H9 (cell line): ENCODE measurements around the gene BCAS2. TPM values are rescaled to one million over a fixed set of nuclear protein-coding genes. Genes with fewer than 3 reads are reported as not detected.

Source experiments
- DNase-seq: peaks from one replicate; pipeline ENCODE4 v3.0.0-alpha.2; 2017
- H2AFZ ChIP-seq: one replicate; pipeline ENCODE4 v1.6.1; 2013; ENCODE audit warnings: mild to moderate bottlenecking, low read length, control low read depth, moderate library complexity
- H2AK5ac ChIP-seq: 2 replicates; pipeline ENCODE4 v1.6.1; 2013; ENCODE audit warnings: low read length, control low read depth, mixed read lengths; ENCODE audit not compliant: insufficient read length
- H2BK120ac ChIP-seq: one replicate; pipeline ENCODE4 v1.6.1; 2013; ENCODE audit warnings: low read depth, mild to moderate bottlenecking, low read length, control low read depth, inconsistent platforms; ENCODE audit not compliant: poor library complexity, severe bottlenecking
- H2BK12ac ChIP-seq: 2 replicates; pipeline ENCODE4 v1.6.1; 2013; ENCODE audit warnings: low read length, control low read depth, mixed read lengths, low read depth; ENCODE audit not compliant: insufficient read length
- H2BK15ac ChIP-seq: 2 replicates; pipeline ENCODE4 v1.6.1; 2013; ENCODE audit warnings: low read depth, low read length, control low read depth
- H2BK20ac ChIP-seq: one replicate; pipeline ENCODE4 v1.6.1; 2013; ENCODE audit warnings: low read depth, mild to moderate bottlenecking, low read length, control low read depth, inconsistent platforms; ENCODE audit not compliant: poor library complexity, severe bottlenecking
- H2BK5ac ChIP-seq: 2 replicates; pipeline ENCODE4 v1.6.1; 2013; ENCODE audit warnings: low read length, control low read depth, mixed read lengths; ENCODE audit not compliant: insufficient read length
- H3K14ac ChIP-seq: 2 replicates; pipeline ENCODE4 v1.6.1; 2013; ENCODE audit warnings: low read length, control low read depth; ENCODE audit not compliant: insufficient read depth
- H3K18ac ChIP-seq: 2 replicates; pipeline ENCODE4 v1.6.1; 2013; ENCODE audit warnings: low read depth, mild to moderate bottlenecking, mixed read lengths, low read length, control low read depth; ENCODE audit not compliant: insufficient read length
- H3K23ac ChIP-seq: 2 replicates; pipeline ENCODE4 v1.6.1; 2013; ENCODE audit warnings: low read length, control low read depth, mixed read lengths, low read depth; ENCODE audit not compliant: insufficient read length
- H3K23me2 ChIP-seq: 2 replicates; pipeline ENCODE4 v1.6.1; 2013; ENCODE audit warnings: low read depth, mild to moderate bottlenecking, mixed read lengths, low read length, control low read depth; ENCODE audit not compliant: insufficient read length, poor library complexity, severe bottlenecking
- H3K27ac ChIP-seq: 2 replicates; pipeline ENCODE4 v1.5.1; 2013; ENCODE audit warnings: low read length, control low read depth, mixed read lengths, low read depth; ENCODE audit not compliant: insufficient read length
- H3K27me3 ChIP-seq: 2 replicates; pipeline ENCODE4 v1.6.1; 2013; ENCODE audit warnings: low read length, control low read depth, inconsistent platforms; ENCODE audit not compliant: insufficient read depth
- H3K4ac ChIP-seq: 2 replicates; pipeline ENCODE4 v1.6.1; 2013; ENCODE audit warnings: low read depth, mild to moderate bottlenecking, control low read depth, inconsistent platforms, low read length, moderate library complexity
- H3K4me1 ChIP-seq: 2 replicates; pipeline ENCODE4 v1.6.1; 2013; ENCODE audit warnings: low read length, control low read depth, inconsistent platforms; ENCODE audit not compliant: insufficient read depth
- H3K4me2 ChIP-seq: 2 replicates; pipeline ENCODE4 v1.6.1; 2013; ENCODE audit warnings: low read length, control low read depth, mixed read lengths; ENCODE audit not compliant: insufficient read length, insufficient read depth
- H3K56ac ChIP-seq: 2 replicates; pipeline ENCODE4 v1.6.1; 2013; ENCODE audit warnings: low read depth, mild to moderate bottlenecking, mixed read lengths, low read length, control low read depth; ENCODE audit not compliant: insufficient read length
- H3K79me1 ChIP-seq: 2 replicates; pipeline ENCODE4 v1.6.1; 2013; ENCODE audit warnings: low read depth, mild to moderate bottlenecking, moderate library complexity, low read length, control low read depth, inconsistent platforms; ENCODE audit not compliant: insufficient read depth, poor library complexity, severe bottlenecking
- H3K79me2 ChIP-seq: 2 replicates; pipeline ENCODE4 v1.6.1; 2013; ENCODE audit warnings: low read length, control low read depth, inconsistent platforms; ENCODE audit not compliant: insufficient read depth
- H3K9ac ChIP-seq: 2 replicates; pipeline ENCODE4 v1.6.1; 2013; ENCODE audit warnings: low read length, control low read depth, mixed read lengths; ENCODE audit not compliant: insufficient read length; ENCODE audit errors: extremely low read depth
- H3K9me3 ChIP-seq: one replicate; pipeline ENCODE4 v1.6.1; 2013; ENCODE audit warnings: low read depth, low read length, inconsistent platforms; ENCODE audit not compliant: control insufficient read depth
- H3T11ph ChIP-seq: one replicate; pipeline ENCODE4 v1.6.1; 2013; ENCODE audit warnings: mild to moderate bottlenecking, low read length, control low read depth, inconsistent platforms
- H4K20me1 ChIP-seq: one replicate; pipeline ENCODE4 v1.6.1; 2013; ENCODE audit not compliant: control insufficient read depth, insufficient read length, insufficient read depth
- H4K5ac ChIP-seq: 2 replicates; pipeline ENCODE4 v1.6.1; 2013; ENCODE audit warnings: low read depth, mild to moderate bottlenecking, mixed read lengths, low read length, control low read depth; ENCODE audit not compliant: insufficient read length
- H4K8ac ChIP-seq: replicated peaks from 2 replicates; pipeline ENCODE4 v1.6.1; 2013; ENCODE audit warnings: low read length, control low read depth, mixed read lengths, low read depth; ENCODE audit not compliant: insufficient read length
- H4K91ac ChIP-seq: 2 replicates; pipeline ENCODE4 v1.6.1; 2013; ENCODE audit warnings: low read depth, mild to moderate bottlenecking, moderate library complexity, mixed read lengths, low read length, control low read depth; ENCODE audit not compliant: insufficient read length
- H3K27ac Mint-ChIP-seq, 3 experiments: 2 replicates in 2 of 3; 3 replicates in 1 of 3; pipeline ENCODE4 v1.8.0; 2020 to 2021; ENCODE audit warnings: mixed read lengths in 3 of 3, mild to moderate bottlenecking in 1 of 3, moderate library complexity in 1 of 3
- H3K27me3 Mint-ChIP-seq: 2 replicates; pipeline ENCODE4 v1.8.0; 2021; ENCODE audit warnings: low read depth, mild to moderate bottlenecking, moderate library complexity, mixed read lengths
- H3K36me3 Mint-ChIP-seq, 3 experiments: 2 replicates in 2 of 3; 3 replicates in 1 of 3; pipeline ENCODE4 v1.8.0; 2020 to 2021; ENCODE audit warnings: low read depth in 3 of 3, mixed read lengths in 3 of 3; ENCODE audit not compliant: insufficient read depth in 1 of 3
- H3K4me1 Mint-ChIP-seq, 2 experiments: 2 replicates each; pipeline ENCODE4 v1.8.0; 2020; ENCODE audit warnings: mixed read lengths in 2 of 2
- H3K4me3 Mint-ChIP-seq, 2 experiments: 2 replicates in 1 of 2; 3 replicates in 1 of 2; pipeline ENCODE4 v1.8.0; 2020 to 2021; ENCODE audit warnings: mild to moderate bottlenecking in 2 of 2, mixed read lengths in 2 of 2, moderate library complexity in 1 of 2
- H3K9me3 Mint-ChIP-seq, 2 experiments: 2 replicates in 1 of 2; 3 replicates in 1 of 2; pipeline ENCODE4 v1.8.0; 2020; ENCODE audit warnings: mild to moderate bottlenecking in 2 of 2, mixed read lengths in 2 of 2, moderate library complexity in 1 of 2
- WGBS: extraction: QIAGEN DNeasy Blood & Tissue Kit; methylation state at CpG from one replicate; pipeline ENCODE4 v1.1.7; 2013; ENCODE audit warnings: missing lambda C conversion rate, low lambda C conversion rate, mixed read lengths; ENCODE audit not compliant: insufficient read length; ENCODE audit errors: extremely low coverage; 5-methylcytosine and 5-hydroxymethylcytosine counted together
- total RNA-seq: library from RNA; stranded (reverse); gene quantifications from 2 replicates; pipeline ENCODE4 v1.2.1, GENCODE V29; 2021
- TF ChIP-seq, protein P1 (sequence below): fragments of 200-600 bp; sonication (generic); conservative IDR thresholded peaks from 3 replicates; pipeline ENCODE4 v1.8.0; 2021; ENCODE audit warnings: antibody characterized with exemption, mild to moderate bottlenecking

BCAS2 gene
- total RNA-seq, 1 experiment from 2014 or later = 72.1 TPM

DNA sequence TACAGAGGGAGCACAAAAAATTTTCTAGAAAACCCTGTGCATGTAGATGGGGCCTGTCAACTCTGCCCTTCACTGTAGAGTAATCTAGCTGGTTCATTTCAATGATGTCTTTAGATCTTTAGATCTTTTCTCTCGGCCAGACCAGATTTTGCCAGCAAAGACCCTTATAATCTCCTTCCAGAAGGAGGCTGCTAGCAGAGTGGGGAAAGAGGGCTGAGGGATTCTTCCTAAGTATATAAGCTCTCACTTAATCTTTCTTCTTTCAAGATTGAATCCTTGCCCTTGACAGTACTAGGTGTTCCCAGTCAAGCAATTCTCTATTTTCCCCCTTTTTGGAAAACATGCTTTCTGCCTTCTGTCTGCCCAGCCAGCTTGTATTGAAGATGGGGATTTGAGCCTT, 34.3 kb downstream of the BCAS2 start:
- H3K18ac ChIP-seq = no peak overlapping the region
- Mint-ChIP-seq H3K4me3 (no peak overlapping the region), H3K27ac (no peak overlapping the region), H3K27me3 (peaks cover 2% of the 10 kb centered on the region; the same call in 1 of the 2 replicates), H3K9me3 (no peaks in the 10 kb centered on the region), H3K36me3 (no peaks in the 10 kb centered on the region), H3K4me1 (peaks cover 2 to 5% of the 10 kb centered on the region in 2 experiments; a peak in 2 of 4 replicates)
- no peaks in the 10 kb centered on the region for H4K20me1 ChIP-seq
- H3K27me3 ChIP-seq = no peaks in the 10 kb centered on the region
- no peak overlapping the region for H4K5ac ChIP-seq
- WGBS = no CpG with 5 or more reads among the region's 1 CpG
- no peak overlapping the region for H4K91ac ChIP-seq
- no peak overlapping the region for H2AK5ac ChIP-seq
- no peaks in the 10 kb centered on the region for H3K9me3 ChIP-seq
- H3K14ac ChIP-seq = no peak overlapping the region
- no peaks in the 10 kb centered on the region for H3K23me2 ChIP-seq
- H3K27ac ChIP-seq = no peak overlapping the region
- no peak overlapping the region for H3K23ac ChIP-seq
- H2AFZ ChIP-seq = no peak overlapping the region
- no peaks in the 10 kb centered on the region for H3K79me1 ChIP-seq
- H3K9ac ChIP-seq = no peak overlapping the region
- TF ChIP-seq, protein P1, sequence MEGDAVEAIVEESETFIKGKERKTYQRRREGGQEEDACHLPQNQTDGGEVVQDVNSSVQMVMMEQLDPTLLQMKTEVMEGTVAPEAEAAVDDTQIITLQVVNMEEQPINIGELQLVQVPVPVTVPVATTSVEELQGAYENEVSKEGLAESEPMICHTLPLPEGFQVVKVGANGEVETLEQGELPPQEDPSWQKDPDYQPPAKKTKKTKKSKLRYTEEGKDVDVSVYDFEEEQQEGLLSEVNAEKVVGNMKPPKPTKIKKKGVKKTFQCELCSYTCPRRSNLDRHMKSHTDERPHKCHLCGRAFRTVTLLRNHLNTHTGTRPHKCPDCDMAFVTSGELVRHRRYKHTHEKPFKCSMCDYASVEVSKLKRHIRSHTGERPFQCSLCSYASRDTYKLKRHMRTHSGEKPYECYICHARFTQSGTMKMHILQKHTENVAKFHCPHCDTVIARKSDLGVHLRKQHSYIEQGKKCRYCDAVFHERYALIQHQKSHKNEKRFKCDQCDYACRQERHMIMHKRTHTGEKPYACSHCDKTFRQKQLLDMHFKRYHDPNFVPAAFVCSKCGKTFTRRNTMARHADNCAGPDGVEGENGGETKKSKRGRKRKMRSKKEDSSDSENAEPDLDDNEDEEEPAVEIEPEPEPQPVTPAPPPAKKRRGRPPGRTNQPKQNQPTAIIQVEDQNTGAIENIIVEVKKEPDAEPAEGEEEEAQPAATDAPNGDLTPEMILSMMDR = no peak
- no peak overlapping the region for H3T11ph ChIP-seq
- H2BK15ac ChIP-seq = no peak overlapping the region
- no peak overlapping the region for H3K4me2 ChIP-seq
- H2BK120ac ChIP-seq = no peak overlapping the region
- H3K56ac ChIP-seq = no peak overlapping the region
- no peak overlapping the region for H2BK12ac ChIP-seq
- no peak overlapping the region for H2BK20ac ChIP-seq
- no peaks in the 10 kb centered on the region for H3K4me1 ChIP-seq
- DNase-seq = no peak
- no peak overlapping the region for H4K8ac ChIP-seq
- H2BK5ac ChIP-seq = no peak overlapping the region
- H3K4ac ChIP-seq = no peak overlapping the region
- H3K79me2 ChIP-seq = no peaks in the 10 kb centered on the region
